Stimulated activated CD4-positive, alpha-beta T cell treated with anti-CD3 and anti-CD28 coated beads, Interleukin-1b, Interleukin-23, amount 100 ng/mL, for 24 hours (primary cell): ENCODE measurements around the gene TBX21.
"Not testable (repeated sequence)": the region's sequence is repeated elsewhere in the genome, so short reads cannot be mapped to it uniquely, and the experiment has no call there.

Experiments
- DNase-seq, 4 experiments: peaks; one replicate each; pipeline ENCODE4 v3.0.0-alpha.2; 2020; ENCODE audit warnings: low read depth in 4 of 4, low spot score in 1 of 4

Gene TBX21

DNA sequence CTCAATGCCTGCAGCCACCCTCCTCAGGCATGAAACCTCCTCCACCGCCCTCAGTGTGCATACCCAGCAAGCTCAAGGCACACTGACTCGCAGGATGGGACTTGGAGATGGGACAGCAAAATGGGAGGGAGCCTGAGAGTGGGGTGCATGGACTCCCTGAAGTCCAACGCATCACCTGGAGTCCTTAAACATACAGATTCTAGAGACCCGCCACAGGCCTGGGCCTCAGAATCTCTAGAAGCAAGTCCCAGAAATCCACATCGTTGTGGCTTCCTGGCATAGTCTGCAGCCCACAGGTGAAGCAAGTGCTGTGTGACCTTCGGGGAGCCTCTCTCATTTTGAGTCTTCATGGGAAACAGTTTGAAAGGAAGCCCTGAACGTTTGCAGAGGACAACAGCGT is 3.6 kb upstream of the TBX21 start:
- DNase-seq = no peak

DNA sequence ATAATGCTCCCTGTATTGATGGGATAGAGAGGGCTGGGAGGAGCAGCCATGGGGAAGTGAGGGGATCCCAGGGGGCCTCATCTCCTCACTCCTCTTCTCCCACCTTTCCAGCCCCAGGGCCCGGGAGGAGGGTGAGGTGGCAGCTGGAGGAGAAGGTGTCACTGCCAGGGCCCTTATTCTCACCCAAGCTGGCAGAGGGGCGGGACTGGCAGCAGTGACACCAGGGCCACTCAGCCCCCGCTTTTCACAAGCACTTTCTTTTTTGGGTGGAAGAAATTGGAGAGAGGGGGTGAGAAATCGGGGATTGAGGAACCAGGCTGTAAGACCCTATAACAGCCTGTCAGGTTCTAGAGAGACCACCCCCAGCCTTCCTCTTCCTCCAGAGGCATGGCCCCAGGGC is 2.4 kb upstream of the TBX21 start:
- DNase-seq = no peak

DNA sequence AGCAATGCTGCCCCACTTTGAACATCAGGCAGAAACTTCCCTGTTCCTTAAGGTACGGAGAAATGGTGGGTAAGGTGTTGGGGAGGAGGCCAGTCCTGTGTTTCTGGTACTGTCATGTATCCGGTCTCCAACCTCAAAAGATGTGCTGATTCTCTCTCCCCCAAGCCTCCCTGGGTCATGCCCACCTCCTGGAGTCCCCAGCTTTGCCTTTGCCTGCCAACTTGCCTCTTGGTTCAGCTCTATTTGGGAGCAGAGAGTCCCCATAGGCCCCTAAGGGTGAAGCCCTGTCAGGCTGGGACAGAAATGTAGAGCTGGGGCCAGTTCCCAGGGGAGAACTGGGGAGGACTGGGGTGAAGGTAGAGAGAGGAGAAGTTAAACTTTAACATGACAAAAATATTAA is 1.6 kb upstream of the TBX21 start:
- no peak for DNase-seq

DNA sequence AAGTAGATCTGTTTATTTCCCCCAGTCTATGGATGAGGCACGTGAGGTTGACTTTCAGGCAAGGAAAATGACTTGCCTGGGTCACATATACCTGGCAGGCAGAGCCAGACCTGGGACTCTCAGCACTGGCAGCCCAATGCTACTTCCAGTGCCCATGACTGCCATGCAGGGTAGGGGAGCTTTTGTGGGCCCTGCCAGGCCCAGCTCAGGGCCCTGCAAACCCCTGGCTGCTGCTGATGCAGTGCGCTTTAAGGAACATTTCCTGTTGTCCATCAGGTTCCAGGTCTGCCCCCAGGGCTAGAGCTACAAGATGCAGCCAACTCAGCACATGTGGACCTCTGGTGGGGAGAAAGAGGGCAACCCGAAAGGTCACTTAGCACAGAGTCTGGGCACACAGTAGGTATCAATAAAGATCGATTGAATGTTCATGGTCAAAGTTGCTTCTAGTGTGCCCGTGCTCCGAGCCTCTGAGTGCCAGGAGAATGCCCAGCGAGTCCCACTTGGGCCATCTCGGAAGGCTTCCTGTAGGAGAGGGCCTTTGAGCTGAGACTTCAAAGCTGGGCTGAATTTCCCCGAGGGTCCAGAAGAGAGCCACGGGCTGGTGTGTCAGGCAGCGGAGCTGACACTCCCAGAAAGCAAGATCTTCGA is 513 bp upstream of the TBX21 start:
- no peak for DNase-seq

DNA sequence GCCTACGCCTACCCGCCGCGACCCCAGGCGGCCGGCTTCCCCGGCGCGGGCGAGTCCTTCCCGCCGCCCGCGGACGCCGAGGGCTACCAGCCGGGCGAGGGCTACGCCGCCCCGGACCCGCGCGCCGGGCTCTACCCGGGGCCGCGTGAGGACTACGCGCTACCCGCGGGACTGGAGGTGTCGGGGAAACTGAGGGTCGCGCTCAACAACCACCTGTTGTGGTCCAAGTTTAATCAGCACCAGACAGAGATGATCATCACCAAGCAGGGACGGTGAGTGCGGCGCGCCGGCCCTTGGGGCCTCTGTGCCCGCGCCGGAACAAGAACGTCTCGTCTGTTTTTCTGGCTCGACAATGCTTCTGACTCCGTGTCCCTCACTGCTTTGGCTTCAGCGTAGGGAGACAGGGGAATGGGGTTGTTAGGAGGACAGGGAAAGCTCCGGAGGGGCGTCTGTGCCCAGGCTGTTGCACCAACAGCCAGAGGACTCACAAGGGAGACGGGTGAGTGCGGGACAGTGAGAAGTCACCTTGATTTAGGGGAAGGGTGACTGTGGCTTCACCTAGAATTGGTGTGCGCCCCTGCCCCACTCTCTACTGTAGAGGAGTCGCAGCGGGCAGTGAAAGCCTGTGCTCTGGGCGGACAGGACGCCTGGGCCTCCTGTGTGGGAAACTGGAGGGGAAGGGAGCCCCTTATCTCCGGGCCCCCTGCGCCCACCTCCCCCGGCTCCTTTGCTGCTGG is 806 bp downstream of the TBX21 start:
- no peak for DNase-seq

DNA sequence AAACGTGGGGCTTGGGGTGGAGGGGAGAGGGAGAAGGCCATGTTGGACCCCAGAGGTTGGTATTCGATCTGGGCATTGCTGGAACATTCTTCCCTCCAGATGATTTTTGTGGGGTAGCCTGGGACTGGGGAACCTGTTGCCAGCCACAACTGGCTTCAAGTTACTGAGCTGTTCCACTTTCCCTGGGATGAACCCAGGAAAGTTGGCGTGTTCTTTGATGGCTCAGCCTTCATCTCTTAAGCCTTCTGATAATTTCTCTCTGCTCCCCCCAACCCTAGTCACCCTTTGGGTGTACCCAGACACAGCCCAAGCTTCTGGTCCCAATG is 2.1 kb downstream of the TBX21 start:
- DNase-seq = no peak

GRCh38 chr17:47735536-47736011 is 2.5 kb downstream of the TBX21 start:
- no peak for DNase-seq

GRCh38 chr17:47736501-47737495 is 3.8 kb downstream of the TBX21 start:
- DNase-seq = no peak

DNA sequence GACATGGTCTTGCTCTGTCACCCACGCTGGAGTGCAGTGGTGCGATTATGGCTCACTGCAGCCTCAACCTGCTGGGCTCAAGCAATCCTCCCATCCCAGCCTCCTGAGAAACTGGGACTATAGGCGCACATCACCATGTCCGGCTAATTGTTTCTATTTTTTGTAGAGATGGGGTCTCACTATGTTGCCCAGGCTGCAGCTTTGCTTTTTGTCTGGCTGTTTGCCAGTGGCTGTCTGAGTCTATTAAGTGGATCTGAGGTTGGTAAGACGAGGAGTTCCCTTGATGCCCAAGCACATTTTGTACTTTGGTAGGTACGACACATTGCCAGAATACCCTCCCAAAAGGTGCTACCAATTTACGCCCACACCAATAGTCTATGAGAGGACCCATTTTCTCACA is 5.1 kb downstream of the TBX21 start:
- DNase-seq = no peak

- DNase-seq = no peak
Observed at GRCh38 chr17:47739150-47739549, 6.1 kb downstream of the TBX21 start.

- DNase-seq = not testable (repeated sequence)
Observed at GRCh38 chr17:47739945-47740344, 6.9 kb downstream of the TBX21 start.

GRCh38 chr17:47741109-47741792 is 8.2 kb downstream of the TBX21 start:
- DNase-seq = no peak

GRCh38 chr17:47741793-47742145 is 8.7 kb downstream of the TBX21 start:
- no peak for DNase-seq

- no peak for DNase-seq
Observed at GRCh38 chr17:47742319-47743181, 9.5 kb downstream of the TBX21 start.

DNA sequence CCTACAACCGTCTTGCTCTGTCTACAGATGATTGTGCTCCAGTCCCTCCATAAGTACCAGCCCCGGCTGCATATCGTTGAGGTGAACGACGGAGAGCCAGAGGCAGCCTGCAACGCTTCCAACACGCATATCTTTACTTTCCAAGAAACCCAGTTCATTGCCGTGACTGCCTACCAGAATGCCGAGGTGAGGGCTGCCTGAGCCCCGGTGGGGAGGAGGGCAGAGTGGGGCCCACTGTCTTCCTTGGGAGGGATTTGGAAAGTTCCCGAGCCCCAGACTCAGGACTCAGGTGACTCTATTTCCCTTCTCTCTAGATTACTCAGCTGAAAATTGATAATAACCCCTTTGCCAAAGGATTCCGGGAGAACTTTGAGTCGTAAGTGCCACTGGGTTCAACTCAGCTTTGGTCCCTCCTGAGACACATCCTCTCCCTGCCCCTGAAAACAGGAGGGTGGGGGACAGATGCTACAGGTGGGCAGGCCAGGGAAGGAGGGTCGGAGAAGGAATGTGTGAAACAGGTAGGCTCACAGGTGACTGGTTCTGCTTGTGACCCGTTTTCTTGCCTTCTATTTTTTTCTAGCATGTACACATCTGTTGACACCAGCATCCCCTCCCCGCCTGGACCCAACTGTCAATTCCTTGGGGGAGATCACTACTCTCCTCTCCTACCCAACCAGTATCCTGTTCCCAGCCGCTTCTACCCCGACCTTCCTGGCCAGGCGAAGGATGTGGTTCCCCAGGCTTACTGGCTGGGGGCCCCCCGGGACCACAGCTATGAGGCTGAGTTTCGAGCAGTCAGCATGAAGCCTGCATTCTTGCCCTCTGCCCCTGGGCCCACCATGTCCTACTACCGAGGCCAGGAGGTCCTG is 11.4 kb downstream of the TBX21 start:
- no peak for DNase-seq

- no peak for DNase-seq
Observed at GRCh38 chr17:47745037-47745380, 12.0 kb downstream of the TBX21 start.

- no peak for DNase-seq
Observed at GRCh38 chr17:47751471-47751870, 18.4 kb downstream of the TBX21 start.

DNA sequence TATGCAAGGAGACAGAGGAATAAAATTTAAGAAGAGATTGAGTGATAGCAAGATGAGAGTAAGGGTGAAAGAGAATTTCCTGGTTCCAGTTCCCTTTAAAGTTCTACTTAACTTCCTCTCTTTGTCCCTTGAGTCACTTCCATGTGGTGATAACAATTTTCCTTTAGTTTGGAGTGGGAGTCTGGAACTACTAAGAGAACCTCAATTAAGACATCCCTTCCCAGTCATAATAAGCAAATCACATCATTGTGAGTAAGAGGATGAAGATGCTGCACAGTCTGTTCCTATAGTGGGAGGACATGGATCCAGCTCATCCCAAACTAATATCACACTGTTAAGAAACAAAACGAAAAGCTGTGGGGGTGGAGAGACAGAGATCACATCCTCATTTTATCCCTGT is 24.4 kb downstream of the TBX21 start:
- no peak for DNase-seq

- no peak for DNase-seq
Observed at GRCh38 chr17:47760409-47761140, 27.5 kb downstream of the TBX21 start.
